ENCODE measurements around the gene SMAD2. TPM values are rescaled to one million over a fixed set of nuclear protein-coding genes. Genes with fewer than 3 reads are reported as not detected.

The SMAD2 gene
- total and polyA plus RNA-seq, 12 donors: 20.9 to 270 (median 140) TPM

GRCh38 chr18:47881752-47882455 lies 48.6 kb downstream of the SMAD2 start:
- H3K4me3 ChIP-seq: no peak overlapping the region
- intact Hi-C loops (cut with DNase I): no loop called here
- H3K4me1 ChIP-seq (replicated peaks in 1 of 2): no peaks in the 10 kb centered on the region
- no peaks in the 10 kb centered on the region for H3K36me3 ChIP-seq (replicated peaks in 1 of 2)
- H3K27me3 ChIP-seq: no peaks in the 10 kb centered on the region
- 89 to 92% (median 91%) methylated on average over 6 to 7 of the region's 7 CpGs for WGBS, 4 donors
- no peak overlapping the region for H3K27ac ChIP-seq
- H3K9me3 ChIP-seq (replicated peaks in 1 of 3): peaks cover 0 to 4% (median 0%) of the 10 kb centered on the region in 3 donors
- no peak for TF ChIP-seq POLR2A (IDR thresholded peaks at IDR 0.05)
- TF ChIP-seq CTCF (IDR thresholded peaks at IDR 0.05): no peak
- no peak for DNase-seq

- H3K36me3 ChIP-seq (replicated peaks in 1 of 2): no peaks in the 10 kb centered on the region
- intact Hi-C loops (cut with DNase I): no loop called here
- peaks cover 0 to 4% (median 0%) of the 10 kb centered on the region in 3 donors for H3K9me3 ChIP-seq (replicated peaks in 1 of 3)
- no peaks in the 10 kb centered on the region for H3K27me3 ChIP-seq
- 32 to 99% (median 84%) methylated on average over 3 of the region's 3 CpGs for WGBS, 4 donors
- no peak overlapping the region for H3K27ac ChIP-seq
- no peak for DNase-seq
- H3K4me1 ChIP-seq (replicated peaks in 1 of 2): peaks cover 0 to 1% of the 10 kb centered on the region in 2 donors
- H3K4me3 ChIP-seq: no peak overlapping the region
- TF ChIP-seq POLR2A (IDR thresholded peaks at IDR 0.05): no peak
- TF ChIP-seq CTCF (IDR thresholded peaks at IDR 0.05): no peak
Measured at GRCh38 chr18:47881042-47881441, 49.4 kb downstream of the SMAD2 start.

GRCh38 chr18:47877892-47878291 lies 52.6 kb downstream of the SMAD2 start:
- DNase-seq: no peak
- no peak overlapping the region for H3K27ac ChIP-seq
- 78 to 93% (median 84%) methylated on average over 3 of the region's 3 CpGs for WGBS, 4 donors
- no peak for TF ChIP-seq POLR2A (IDR thresholded peaks at IDR 0.05)
- no peak for TF ChIP-seq CTCF (IDR thresholded peaks at IDR 0.05)
- peaks cover 0 to 4% (median 0%) of the 10 kb centered on the region in 3 donors for H3K9me3 ChIP-seq (replicated peaks in 1 of 3)
- H3K4me1 ChIP-seq (replicated peaks in 1 of 2): peaks cover 0 to 16% of the 10 kb centered on the region in 2 donors
- H3K4me3 ChIP-seq: no peak overlapping the region
- no peaks in the 10 kb centered on the region for H3K27me3 ChIP-seq
- intact Hi-C loops (cut with DNase I): loop anchor here in 1 of 2 donors (10.0 kb wide), 1 partner anchor 47 kb away; no protein-coding TSS in a partner anchor
- no peaks in the 10 kb centered on the region for H3K36me3 ChIP-seq (replicated peaks in 1 of 2)

- WGBS, 4 donors: 93 to 98% (median 93%) methylated on average over 2 of the region's 2 CpGs
- intact Hi-C loops (cut with DNase I): loop anchor here in 1 of 2 donors (10.0 kb wide), 1 partner anchor 48 kb away; no protein-coding TSS in a partner anchor
- DNase-seq: no peak
- Histone ChIP-seq H3K4me1 (replicated peaks in 1 of 2) (peaks cover 0 to 16% of the 10 kb centered on the region in 2 donors), H3K4me3 (no peak overlapping the region), H3K27me3 (no peaks in the 10 kb centered on the region), H3K27ac (no peak overlapping the region), H3K9me3 (replicated peaks in 1 of 3) (peaks cover 0 to 4% (median 0%) of the 10 kb centered on the region in 3 donors), H3K36me3 (replicated peaks in 1 of 2) (no peaks in the 10 kb centered on the region)
- TF ChIP-seq POLR2A (IDR thresholded peaks at IDR 0.05): no peak
- TF ChIP-seq CTCF (IDR thresholded peaks at IDR 0.05): no peak
Measured at GRCh38 chr18:47876813-47877212, 53.6 kb downstream of the SMAD2 start.

All from adrenal gland (tissue), 12 donors.